ENCODE data around the gene LTN1. TPM values are rescaled to one million over a fixed set of nuclear protein-coding genes. Genes with fewer than 3 reads are reported as not detected.

The LTN1 gene
- total RNA-seq, 3 donors from 2014 or later, result 27.4 to 41.1 (median 29.8) TPM

- Histone ChIP-seq H3K36me3 (no peaks in the 10 kb centered on the region), H3K4me3 (no peak overlapping the region), H3K4me1 (no peaks in the 10 kb centered on the region), H3K9me3 (no peaks in the 10 kb centered on the region), H3K27me3 (no peaks in the 10 kb centered on the region), H3K27ac (no peak overlapping the region)
- no peak for DNase-seq (ENCODE audit: low spot score in 2 of 2)
- intact Hi-C loops (cut with DNase I; ENCODE audit: low total_unique reads), result no loop called here
- TF ChIP-seq POLR2AphosphoS5 (IDR thresholded peaks at IDR 0.05) (no peak), POLR2A (IDR thresholded peaks at IDR 0.05) (no peak), CTCF (IDR thresholded peaks at IDR 0.05) (no peak)
Observed at GRCh38 chr21:28960245-28960644, 32.4 kb downstream of the LTN1 start.

- no peak overlapping the region for H3K27ac ChIP-seq
- H3K36me3 ChIP-seq, result no peaks in the 10 kb centered on the region
- H3K9me3 ChIP-seq, result no peaks in the 10 kb centered on the region
- H3K4me3 ChIP-seq, result no peak overlapping the region
- DNase-seq (ENCODE audit: low spot score in 2 of 2), result no peak
- intact Hi-C loops (cut with DNase I; ENCODE audit: low total_unique reads), result no loop called here
- no peaks in the 10 kb centered on the region for H3K4me1 ChIP-seq
- H3K27me3 ChIP-seq, result no peaks in the 10 kb centered on the region
- TF ChIP-seq CTCF (IDR thresholded peaks at IDR 0.05) (no peak), POLR2A (IDR thresholded peaks at IDR 0.05) (no peak), POLR2AphosphoS5 (IDR thresholded peaks at IDR 0.05) (no peak)
Observed at GRCh38 chr21:28959367-28960099, 33.1 kb downstream of the LTN1 start.

- Histone ChIP-seq H3K27ac (no peak overlapping the region), H3K4me3 (no peak overlapping the region), H3K27me3 (no peaks in the 10 kb centered on the region), H3K9me3 (no peaks in the 10 kb centered on the region), H3K4me1 (no peaks in the 10 kb centered on the region), H3K36me3 (no peaks in the 10 kb centered on the region)
- no peak for DNase-seq (ENCODE audit: low spot score in 2 of 2)
- intact Hi-C loops (cut with DNase I; ENCODE audit: low total_unique reads), result no loop called here
- TF ChIP-seq POLR2A (IDR thresholded peaks at IDR 0.05) (no peak), CTCF (IDR thresholded peaks at IDR 0.05) (no peak), POLR2AphosphoS5 (IDR thresholded peaks at IDR 0.05) (no peak)
Observed at GRCh38 chr21:28953247-28953646, 39.4 kb downstream of the LTN1 start.

GRCh38 chr21:28952686-28953085, 40.0 kb downstream of the LTN1 start:
- Histone ChIP-seq H3K9me3 (no peaks in the 10 kb centered on the region), H3K4me1 (no peaks in the 10 kb centered on the region), H3K27ac (no peak overlapping the region), H3K27me3 (no peaks in the 10 kb centered on the region), H3K4me3 (no peak overlapping the region), H3K36me3 (no peaks in the 10 kb centered on the region)
- TF ChIP-seq POLR2A (IDR thresholded peaks at IDR 0.05), result no peak
- TF ChIP-seq POLR2AphosphoS5 (IDR thresholded peaks at IDR 0.05), result no peak
- TF ChIP-seq CTCF (IDR thresholded peaks at IDR 0.05), result no peak
- intact Hi-C loops (cut with DNase I; ENCODE audit: low total_unique reads), result no loop called here
- no peak for DNase-seq (ENCODE audit: low spot score in 2 of 2)

- intact Hi-C loops (cut with DNase I; ENCODE audit: low total_unique reads), result no loop called here
- DNase-seq (ENCODE audit: low spot score in 2 of 2), result no peak
- H3K27ac ChIP-seq, result no peak overlapping the region
- H3K9me3 ChIP-seq, result no peaks in the 10 kb centered on the region
- H3K4me1 ChIP-seq, result no peaks in the 10 kb centered on the region
- TF ChIP-seq POLR2AphosphoS5 (IDR thresholded peaks at IDR 0.05), result no peak
- TF ChIP-seq CTCF (IDR thresholded peaks at IDR 0.05), result no peak
- TF ChIP-seq POLR2A (IDR thresholded peaks at IDR 0.05), result no peak
- no peak overlapping the region for H3K4me3 ChIP-seq
- peaks cover 4% of the 10 kb centered on the region for H3K36me3 ChIP-seq
- H3K27me3 ChIP-seq, result no peaks in the 10 kb centered on the region
Observed at GRCh38 chr21:28949318-28949717, 43.4 kb downstream of the LTN1 start.
